GM12892 (cell line): ENCODE data around the gene GNA15.

Source experiments
- DNase-seq: peaks from one replicate; pipeline ENCODE4 v3.0.0; 2011; ENCODE audit not compliant: insufficient read length
- FAIRE-seq: peaks from 2 replicates; lab custom pipeline; 2011; peaks lifted over from hg19 to GRCh38; lab: Jason Lieb, UNC
- POLR2A ChIP-seq: IDR thresholded peaks from 2 replicates; pipeline ENCODE4 v1.6.1; 2011; ENCODE audit warnings: low read depth, low read length, control low read depth
- POLR2AphosphoS5 ChIP-seq: IDR thresholded peaks from 2 replicates; pipeline ENCODE4 v1.6.1; 2011; ENCODE audit warnings: low read depth, low read length, control low read depth
- TAF1 ChIP-seq: IDR thresholded peaks from 2 replicates; pipeline ENCODE4 v1.6.1; 2011; ENCODE audit warnings: low read depth, mild to moderate bottlenecking, control low read depth, low read length, borderline replicate concordance

Gene GNA15

DNA sequence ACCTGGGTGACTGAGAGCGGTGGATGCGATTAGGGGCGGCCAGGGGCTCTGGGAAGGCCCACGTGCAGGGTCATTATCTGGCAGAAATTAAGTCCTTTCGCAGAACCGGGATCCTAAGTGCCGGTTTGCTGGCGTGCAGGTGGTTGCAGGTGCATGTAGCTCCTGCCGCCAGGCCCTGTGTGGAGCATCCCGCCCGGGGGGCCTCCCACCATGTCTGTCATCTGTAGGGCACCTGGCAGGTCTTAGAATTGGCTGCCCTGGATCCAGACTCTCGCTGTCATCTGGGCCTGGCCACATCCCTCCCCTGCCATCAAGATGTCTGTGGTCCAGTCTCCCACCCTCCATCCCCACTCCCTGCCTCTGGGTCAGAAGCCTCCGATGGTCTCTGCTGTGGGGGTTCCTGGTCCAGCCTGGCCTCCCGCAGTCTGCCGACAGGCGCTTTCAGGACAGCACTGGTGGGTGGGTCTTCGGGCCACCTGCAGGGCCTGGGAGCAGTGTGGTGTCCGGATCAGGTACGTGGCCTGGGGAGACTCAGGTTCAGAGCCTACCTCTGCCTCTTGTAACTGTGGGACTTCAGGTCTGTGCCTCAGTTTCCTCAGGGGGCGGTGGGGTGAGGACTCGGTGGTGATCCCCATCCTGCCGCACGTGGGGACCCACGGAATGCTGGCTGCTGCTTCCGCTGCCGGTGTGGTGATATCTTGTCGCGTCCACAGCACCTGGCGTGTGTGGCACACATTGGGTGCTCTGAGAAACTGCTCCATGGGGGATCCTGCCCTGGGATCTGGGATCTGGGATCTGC, 36.3 kb upstream of the GNA15 start:
- no peak for FAIRE-seq
- TF ChIP-seq TAF1 (no peak), POLR2A (no peak), POLR2AphosphoS5 (no peak)
- DNase-seq = no peak

DNA sequence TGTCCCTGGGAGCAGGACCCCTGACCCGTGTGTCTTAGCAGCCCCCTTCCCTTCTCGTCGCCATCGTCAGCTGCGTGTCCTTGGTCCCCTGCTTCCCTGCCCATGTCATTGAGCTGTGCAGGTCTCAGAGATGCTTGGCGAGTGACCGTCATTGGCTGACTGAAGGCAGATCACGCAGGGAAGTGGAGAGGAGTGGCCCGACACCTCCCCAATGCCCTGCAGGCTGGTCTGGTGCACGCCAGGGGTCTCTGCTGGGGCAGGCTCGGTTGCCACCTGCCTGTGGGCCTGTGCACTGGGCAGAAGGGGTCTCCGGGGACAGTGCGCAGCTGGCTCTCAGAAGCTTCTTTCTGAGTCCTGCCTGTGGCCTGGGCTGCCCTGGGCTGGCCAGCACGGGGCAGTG, 35.5 kb upstream of the GNA15 start:
- FAIRE-seq = no peak
- TF ChIP-seq POLR2A (no peak), TAF1 (no peak), POLR2AphosphoS5 (no peak)
- DNase-seq = no peak

- DNase-seq = no peak
- no peak for FAIRE-seq
- TF ChIP-seq POLR2AphosphoS5 (no peak), POLR2A (no peak), TAF1 (no peak)
Observed at GRCh38 chr19:3100747-3101730, 34.8 kb upstream of the GNA15 start.

DNA sequence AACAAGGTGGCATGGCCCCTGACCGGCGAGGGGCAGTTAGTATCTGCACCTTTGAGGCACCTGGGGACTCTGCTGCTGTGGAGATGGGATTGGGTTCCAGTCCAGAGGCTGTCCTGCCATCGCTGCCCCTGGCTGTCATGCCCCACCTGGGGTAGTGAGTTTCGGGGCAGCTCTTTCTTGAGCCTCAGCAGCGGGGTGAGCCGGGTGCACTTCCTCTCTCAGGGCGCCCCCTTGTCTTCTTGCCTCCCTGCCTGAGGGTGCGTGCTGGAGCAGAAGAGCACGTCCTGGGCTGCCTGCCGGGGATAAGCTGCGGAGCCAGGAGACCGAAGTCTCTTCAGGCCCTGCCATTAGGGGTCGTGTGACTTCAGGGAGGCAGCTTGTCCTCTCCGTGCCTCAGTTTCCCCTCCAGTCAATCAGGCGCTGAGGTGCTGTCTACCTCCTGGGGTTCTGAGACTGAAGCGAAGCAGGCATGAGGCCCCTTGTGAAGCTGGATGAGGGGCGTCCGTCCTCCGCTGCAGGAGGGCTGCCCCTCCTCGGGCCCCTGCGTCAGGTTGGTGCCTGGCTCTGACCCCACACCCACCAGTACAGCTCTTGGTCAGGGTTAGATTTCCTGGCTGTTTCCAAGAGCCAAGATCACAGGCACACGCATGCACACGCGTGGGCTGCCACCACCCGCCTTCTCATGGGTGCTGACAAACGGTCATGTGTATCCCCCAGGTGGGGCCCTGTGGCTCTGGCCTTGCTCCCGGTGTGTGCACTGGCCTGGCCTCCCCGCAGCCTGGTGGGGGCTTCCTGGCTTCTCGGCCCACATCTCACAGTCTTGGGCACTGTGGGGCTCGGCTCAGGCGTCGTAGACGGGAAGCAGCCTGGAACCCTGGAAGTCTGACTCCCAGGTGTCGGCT, 33.3 kb upstream of the GNA15 start:
- FAIRE-seq (no peak), DNase-seq (no peak)
- no peak for TF ChIP-seq TAF1

DNA sequence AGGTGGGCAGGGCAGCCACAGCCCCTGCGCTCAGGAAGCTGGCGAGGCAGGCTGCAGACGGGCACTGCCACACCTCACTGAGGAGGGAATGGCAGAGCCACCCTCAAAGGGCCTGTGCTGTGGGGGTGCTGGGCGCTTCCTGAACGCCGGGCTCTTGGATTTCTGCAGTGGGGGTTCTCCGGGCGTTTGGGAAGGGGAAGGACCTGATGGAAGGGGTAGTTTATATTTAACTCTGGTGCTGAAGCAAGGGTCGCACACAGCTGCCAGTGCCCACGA, 31.2 kb upstream of the GNA15 start:
- no peak for TF ChIP-seq POLR2A
- TF ChIP-seq TAF1 = no peak
- TF ChIP-seq POLR2AphosphoS5 = no peak
- DNase-seq (no peak), FAIRE-seq (no peak)

DNA sequence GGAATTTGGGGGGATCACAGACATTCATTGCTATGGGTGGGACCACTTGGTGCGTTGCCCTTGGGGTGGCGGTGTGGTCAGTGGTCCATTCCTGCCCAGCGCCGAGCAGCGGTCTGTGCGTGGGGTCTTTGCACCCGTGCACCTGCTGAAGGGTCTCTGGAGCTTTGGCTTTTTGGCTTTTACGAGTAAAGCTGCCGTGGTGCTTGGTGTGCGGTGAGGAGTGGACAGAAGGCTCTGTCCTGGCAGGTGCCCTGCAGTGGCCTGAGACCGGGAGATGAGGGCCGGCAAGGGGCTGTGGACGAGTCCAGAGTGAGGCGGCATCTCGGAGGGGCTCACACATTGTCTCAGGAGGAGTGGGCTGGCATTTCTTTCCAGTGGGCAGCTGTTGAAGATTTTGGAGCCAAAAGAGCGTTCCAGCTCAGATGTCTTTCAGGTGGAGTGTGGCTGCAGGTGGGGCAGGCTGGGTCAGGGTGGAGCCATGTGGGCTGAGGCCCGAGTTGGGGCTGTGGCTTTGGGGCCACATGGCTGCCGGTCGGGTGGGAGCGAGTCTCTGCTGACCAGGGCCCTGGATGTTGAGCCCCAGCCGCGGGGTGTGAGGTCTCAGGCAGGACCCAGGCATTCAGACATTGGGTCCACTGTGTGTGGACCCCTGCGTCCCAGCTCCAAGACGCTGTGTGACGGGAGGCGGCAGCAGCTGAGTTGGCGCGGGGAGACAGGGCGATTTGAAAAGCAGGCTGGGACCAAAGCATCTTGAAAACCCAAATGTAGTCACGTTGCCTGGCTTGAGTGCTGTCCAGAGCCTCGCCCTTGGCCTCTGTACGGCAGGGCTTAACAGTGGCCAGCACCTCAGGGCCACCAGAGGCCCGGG, 30.0 kb upstream of the GNA15 start:
- no peak for TF ChIP-seq TAF1
- TF ChIP-seq POLR2AphosphoS5 = no peak
- TF ChIP-seq POLR2A = no peak
- DNase-seq (no peak), FAIRE-seq (no peak)

DNA sequence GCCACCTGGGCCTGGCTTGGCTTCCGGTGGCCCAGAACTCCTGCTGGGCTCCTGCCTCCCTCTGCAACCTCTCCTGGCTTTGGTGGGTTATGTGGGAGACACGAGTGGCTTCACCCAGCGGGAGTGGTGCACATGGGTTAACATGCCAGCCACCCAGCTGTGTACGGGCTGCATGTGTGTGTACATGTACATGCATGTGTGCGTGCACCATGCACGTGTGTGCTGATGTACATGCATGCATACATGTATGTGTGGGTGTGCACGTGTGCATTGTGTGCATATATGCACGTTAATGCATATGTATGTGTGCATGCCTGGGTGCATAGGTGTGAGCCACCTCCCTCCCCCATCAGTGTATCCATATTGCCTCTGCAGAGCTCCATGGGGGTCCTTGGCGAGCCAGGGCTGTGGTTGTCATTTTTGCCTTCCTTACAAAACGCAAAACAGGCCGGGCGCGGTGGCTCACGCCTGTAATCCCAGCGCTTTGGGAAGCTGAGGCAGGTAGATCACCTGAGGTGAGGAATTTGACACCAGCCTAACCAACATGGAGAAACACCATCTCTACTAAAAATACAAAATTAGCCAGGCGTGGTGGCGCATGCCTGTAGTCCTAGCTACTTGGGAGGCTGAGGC, 29.2 kb upstream of the GNA15 start:
- DNase-seq (no peak), FAIRE-seq (no peak)
- TF ChIP-seq POLR2AphosphoS5 (no peak), POLR2A (no peak), TAF1 (no peak)

GRCh38 chr19:3107658-3108057, 28.2 kb upstream of the GNA15 start:
- TF ChIP-seq POLR2A (no peak), TAF1 (no peak), POLR2AphosphoS5 (no peak)
- FAIRE-seq (no peak), DNase-seq (no peak)

DNA sequence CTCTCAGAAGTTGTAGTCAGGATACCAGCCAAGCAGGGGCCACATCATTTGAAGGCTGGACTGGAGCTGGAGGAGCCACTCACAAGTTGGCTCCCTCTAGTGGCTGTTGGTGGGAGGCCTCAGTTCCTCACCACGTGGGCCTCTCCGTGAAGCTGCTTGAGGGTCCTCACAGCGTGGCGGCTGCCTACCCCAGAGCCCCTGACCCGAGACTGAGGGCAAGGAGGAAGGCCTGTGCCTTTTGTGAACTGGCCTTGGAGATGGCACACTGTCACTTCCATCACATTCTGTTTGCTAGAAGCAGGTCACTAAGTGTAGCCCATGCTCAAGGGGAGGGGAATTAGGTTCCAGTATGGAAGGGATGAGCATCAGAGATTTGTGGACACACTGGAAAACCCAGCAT, 27.1 kb upstream of the GNA15 start:
- TF ChIP-seq TAF1 (no peak), POLR2AphosphoS5 (no peak), POLR2A (no peak)
- DNase-seq (peak; percentile 66), FAIRE-seq (peak; percentile 94)

DNA sequence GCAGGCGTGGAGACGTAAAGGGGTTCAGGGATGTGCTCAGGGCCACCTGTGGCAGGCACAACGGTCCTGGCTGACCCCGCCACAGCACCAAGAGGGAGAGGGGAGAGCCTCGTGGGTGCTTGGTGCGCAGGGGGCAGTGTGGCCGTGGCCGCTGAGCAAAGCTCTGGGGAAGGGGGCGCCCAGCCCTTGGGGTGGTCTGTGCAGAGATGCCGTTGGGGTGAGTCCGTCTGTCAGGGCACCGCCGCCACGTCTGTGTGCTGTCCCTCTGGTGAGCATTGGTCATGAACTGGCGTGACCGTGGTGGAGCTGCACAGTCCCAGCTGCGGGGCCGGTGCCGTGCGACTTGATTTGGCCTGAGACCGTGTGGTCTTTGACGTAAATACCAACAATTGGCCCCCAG, 26.3 kb upstream of the GNA15 start:
- FAIRE-seq (no peak), DNase-seq (no peak)
- no peak for TF ChIP-seq POLR2A
- TF ChIP-seq POLR2AphosphoS5 = no peak
- TF ChIP-seq TAF1 = no peak
